GM19023 (cell line): Measurements from ENCODE around the gene TEX261.

Source experiments
- ATAC-seq: cut with Tn5 transposase; IDR thresholded peaks from one replicate; pipeline ENCODE4 v1.9.1; 2021; ENCODE audit warnings: mild to moderate bottlenecking, moderate library complexity; ENCODE audit not compliant: unreplicated experiment

The TEX261 gene

DNA sequence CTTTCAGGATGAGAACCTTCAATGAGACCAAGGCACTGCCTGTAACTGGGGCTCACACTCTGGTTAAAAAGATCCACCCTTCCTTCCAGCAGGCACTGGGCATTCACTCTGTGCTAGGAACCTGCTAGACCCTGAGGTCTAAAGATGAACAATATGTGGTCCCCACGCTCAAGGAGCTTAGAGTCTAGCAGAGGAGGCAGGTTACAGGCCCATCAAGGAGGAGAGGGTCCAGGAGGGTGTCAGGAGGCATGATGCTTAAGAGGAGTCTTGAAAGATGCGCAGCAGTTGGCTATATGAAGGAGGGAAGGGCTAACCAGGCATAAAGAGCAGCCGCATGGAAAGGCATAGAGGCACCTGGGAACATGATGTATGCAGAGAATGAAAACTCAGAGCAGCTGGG is 11.7 kb downstream of the TEX261 start:
- no peak for ATAC-seq

DNA sequence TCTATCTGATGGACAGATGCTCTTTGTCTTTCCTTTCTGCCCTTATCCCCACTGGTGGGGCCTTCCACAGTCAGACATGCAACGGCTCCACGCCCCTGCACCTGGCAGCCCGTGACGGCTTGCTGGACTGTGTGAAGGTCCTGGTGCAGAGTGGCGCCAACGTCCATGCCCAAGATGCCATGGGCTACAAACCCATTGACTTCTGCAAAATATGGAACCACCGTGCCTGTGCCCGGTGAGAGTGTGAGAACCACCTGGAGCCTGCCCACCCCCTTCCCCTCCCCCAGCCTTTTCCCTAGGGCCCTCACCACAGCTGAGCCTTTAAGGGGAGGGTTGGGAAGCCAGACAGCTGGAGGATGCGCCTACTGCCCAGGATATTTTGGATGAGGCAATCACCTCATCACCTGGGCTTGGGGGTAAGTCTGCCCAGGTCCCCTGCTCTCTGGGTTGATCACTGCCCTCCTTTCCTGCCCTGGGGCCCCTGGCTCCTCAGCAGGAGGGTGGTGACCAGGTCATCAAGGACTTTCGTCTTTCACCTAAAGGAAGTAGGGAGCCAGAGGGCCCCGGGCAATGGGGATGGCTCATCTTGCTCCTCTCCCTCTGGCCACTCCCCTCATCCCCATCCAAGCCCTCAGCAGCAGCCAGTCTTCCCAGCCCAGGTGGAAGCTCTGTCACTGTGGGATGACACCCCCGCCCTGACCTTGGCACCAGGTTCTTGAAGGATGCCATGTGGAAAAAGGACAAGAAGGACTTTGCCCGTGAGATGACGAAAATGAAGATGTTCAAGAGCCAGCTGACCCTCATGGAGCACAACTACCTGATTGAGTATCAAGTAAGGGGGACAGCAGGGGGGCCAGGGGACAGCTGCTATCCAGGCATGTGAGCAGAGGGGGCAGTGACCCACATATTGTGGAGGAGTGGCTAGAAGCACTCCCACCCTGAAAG is 12.5 kb downstream of the TEX261 start:
- no peak for ATAC-seq

DNA sequence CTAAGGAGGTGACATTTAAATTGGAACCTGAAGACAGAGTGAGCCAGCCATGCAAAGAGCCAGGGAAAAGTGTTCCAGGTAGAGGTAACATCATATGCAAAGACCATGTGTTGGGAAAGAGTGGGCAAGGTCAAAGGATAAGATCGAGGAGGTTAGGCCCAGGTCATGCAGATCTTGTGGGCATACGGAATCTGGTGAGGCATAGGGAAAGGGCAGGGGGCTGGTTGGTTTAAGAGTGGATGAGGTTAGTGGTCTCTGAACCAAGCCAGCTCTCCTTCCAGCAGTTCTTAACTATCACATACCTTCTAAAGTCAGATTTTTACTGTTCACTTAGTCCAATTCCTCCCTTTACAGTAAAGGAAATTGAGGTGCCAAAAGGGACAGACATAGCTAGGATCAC is 13.3 kb downstream of the TEX261 start:
- ATAC-seq = no peak

DNA sequence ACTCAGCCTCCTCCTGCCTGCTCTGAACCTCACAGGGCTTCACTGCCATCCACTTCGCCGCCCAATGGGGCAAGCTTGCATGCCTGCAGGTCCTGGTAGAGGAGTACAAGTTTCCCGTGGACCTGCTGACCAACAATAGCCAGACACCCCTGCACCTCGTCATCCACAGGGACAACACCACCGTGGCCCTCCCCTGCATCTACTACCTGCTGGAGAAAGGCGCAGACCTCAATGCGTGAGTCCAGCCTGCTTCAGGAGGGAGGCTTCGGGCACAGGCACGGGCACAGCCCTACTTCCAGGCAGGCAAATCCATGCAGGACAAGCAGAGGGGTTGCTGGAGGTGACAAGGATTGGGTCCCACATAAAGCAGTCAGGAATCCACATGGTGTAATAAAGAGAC is 15.0 kb downstream of the TEX261 start:
- no peak for ATAC-seq

DNA sequence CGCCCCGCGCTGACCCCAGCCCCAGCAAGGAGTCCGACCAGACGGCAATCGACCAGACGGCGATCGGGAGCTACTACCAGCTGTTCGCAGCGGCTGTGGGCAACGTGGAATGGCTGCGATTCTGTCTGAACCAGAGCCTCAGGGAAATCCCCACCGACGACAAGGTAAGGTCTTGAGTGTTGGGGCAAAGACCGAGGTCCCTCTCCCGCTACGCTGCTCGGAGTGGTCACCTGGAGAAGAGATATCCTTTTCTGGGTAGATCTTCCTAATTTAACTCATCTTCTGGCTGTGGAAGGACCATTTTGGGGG is 15.5 kb downstream of the TEX261 start:
- no peak for ATAC-seq

DNA sequence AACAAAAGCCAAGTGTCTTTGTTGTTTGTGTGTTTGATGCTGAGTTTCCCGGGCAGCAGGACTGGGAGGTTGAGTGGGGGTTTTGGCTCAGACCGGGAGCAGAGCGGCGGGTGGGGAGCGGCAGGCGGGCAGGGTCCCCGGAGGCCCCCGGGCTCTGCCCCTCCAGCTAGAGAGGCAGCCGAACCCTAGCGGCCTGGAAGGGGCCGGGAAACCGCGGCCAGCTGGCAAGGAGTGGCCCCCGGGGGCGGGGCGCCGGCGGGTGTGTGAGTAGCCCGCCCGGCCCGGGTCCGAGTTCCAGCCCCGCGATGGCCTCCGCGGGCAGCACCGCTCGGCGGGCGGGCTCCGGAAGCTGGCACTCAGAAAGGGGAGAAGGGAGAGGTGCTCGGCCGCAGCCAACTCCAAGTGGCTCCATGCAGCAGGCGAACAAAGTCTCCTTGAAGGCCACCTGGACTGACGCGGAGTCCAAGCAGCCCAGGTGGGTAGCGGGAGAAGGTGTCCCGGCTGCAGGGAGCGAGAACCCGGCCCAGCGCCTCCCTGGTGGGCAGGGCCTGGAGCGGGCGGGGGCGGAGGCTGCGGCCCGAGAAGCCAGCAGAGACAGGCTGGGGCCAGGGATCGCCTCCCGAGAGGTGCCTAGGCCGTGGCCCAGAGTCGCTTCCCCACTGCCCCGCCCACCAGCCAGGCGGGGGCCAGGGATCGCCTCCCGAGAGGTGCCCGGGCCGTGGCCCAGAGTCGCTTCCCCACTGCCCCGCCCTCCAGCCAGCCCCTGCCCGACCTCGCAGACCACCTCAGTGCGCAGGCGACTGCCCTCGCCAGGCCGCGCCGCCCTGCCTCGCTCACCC is 16.1 kb downstream of the TEX261 start, which contains the start of gene ANKRD53:
Gene ANKRD53 (plus strand): TSS at position 290 of the 839 bp plus-strand sequence. CDS start 16 bp downstream, at position 306.
- ATAC-seq = no peak

DNA sequence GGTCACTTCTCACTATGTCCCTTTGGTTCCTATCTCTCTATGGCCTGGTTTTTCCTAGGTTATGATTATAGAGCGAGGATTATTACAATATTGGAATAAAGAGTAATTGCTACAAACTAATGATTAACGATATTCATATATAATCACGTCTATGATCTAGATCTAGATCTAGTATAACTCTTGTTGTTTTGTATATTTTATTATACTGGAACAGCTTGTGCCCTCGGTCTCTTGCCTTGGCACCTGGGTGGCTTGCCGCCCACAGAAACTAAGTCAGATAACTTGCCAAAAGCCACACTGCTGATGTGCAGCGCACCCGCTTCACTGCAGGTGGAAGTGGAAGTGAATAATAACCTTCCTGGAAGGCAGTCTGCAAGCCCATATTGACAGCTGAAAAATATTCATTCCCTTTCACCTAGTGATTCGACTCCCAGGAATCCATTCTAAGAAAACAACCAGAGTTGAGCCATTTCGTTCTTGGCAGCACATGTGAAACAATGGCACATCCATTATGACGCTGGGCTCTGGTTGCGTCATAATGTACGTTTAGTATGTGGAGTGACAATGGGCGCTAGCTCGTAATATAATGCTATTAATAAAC is 17.0 kb downstream of the TEX261 start:
- no peak for ATAC-seq

DNA sequence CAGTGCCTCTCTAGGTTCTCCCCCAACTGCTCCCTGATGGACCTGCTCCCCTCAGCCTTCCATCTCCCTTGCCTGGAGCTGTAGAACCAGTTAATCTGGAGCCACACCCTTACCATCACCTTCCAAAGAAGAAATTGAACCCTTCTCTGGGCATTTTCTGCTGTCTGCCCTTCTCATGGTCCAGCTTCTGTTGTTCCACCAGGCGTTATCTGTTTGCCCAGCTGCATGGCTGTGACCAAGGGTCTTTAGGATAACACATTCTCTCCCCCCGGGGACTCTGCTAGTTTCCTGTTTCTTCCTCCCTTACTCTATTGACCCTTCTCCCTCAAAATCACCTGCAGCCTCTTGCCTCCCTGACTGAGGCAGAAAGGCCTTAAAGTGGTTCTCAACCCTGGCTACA is 19.4 kb downstream of the TEX261 start:
- ATAC-seq = no peak

DNA sequence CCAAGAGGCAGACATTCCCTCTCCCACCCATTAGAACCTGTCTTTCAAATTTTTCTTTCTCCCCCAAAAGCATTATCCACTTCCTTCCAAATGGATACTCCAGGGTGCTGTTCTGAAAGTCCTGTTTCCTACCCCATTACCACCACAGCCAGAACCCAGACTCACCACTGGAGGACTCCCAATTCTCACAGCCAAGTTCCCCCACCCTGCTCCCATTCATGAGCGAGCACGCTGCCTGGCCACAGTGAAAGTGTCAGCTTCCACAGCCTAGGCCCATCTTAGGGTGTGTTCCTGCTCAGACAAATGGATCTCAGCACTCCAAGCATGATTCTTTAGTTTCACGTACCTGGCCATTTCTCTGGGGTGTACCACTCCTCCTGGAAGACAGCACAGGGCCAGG is 20.1 kb downstream of the TEX261 start:
- ATAC-seq = no peak

DNA sequence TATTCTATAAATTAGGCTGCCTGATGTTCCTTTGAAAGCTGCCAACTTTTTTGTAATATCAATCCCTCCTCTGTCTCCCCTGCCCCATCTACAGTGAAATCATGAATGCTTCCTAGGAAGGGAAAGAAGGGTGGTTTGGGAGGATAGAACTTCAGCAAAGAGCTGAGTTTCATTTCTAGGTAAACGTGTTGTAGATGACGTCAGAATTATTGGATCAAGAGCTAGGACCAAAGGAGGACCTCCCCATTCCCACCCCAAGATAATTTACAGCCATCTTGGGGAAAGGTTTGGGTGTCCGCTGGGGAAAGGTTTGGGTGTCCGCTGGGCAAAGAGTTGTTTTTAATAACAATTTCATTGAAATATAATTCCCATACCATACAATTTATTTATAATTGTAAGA is 27.5 kb downstream of the TEX261 start:
- no peak for ATAC-seq

DNA sequence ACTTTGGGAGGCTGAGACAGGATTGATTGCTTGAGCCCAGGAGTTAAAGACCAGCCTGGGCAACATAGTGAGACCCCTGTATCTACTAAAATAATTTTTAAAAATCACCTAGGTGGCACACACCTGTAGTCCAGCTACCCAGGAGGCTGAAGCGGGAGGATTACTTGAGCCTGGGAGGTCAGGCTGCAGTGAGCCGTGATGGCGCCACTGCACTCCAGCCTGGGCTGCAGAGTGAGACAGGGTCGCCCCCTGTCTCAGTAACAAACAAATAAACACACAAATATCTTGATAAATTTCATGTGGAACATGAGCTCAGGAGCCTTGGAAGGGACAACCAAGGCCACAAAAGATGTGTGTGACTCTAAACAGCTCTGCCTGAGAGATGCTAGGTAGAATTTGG is 28.0 kb downstream of the TEX261 start:
- no peak for ATAC-seq

DNA sequence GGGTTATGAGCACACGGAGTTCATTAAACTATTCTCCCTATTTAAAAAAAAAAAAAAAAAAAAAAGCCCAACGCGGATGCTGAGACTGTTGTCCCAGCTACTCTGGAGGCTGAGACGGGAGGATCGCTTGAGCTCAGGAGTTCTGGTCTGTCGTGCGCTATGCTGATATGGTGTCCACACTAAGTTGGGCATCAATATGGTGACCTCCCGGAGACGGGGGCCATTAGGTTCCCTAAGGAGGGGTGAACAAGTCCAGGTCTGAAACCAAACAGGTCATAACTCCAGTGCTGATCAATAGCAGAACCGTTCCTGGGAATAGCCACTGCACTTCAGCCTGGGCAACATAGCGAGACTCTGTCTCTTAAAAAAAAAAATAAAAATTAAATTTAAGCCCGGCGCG is 29.2 kb downstream of the TEX261 start:
- ATAC-seq = no peak

DNA sequence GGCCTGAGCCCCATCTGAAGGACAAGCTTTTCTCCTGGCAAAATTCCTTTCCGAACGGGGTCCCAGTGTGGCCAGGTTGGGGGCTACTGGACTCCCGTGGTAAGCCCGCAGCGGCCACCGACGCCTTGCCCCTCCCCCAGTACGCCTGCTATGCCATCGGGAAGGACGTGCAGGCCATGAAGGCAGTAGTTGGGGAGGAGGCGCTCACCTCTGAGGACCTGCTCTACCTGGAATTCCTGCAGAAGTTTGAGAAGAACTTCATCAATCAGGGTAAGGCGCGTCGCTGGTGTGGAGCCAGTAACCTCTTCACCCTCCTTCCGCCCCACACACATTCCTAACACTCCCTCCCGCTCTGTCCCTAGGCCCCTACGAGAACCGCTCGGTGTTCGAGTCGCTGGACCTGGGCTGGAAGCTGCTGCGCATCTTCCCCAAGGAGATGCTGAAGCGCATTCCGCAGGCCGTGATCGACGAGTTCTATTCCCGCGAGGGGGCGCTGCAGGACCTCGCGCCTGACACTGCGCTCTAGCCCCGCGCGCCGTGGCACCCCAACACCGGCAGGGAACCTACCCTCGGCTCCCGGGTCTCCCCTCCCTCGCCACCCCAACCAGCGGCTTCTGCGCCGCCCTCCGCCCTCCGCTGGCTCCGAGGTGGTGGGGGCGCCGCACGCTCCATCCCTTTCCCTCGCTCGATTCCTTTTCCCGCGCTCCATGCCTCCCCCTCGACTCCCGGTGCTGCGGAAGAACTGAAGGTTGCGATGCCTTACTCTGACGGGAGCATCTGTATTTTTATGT is 29.9 kb downstream of the TEX261 start:
- ATAC-seq = peak; percentile 92

DNA sequence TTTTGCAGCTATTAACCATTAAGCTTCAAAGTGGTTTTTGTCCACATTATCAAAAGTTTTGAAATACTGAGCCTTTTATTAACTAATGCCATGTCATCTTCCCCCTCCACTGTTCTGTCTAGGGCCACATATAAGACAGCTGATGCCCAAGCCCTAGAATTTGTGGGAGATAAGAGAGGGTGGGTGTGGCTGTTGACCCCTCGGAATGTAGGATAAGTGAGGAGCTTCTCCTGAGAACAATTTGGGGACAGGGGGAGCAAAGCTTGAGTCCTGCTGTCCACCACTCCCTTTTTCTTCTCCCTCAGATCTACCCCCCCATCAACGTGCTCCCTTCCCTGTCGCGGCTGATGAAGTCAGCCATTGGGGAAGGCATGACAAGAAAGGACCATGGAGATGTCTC is 30.5 kb downstream of the TEX261 start:
- no peak for ATAC-seq

DNA sequence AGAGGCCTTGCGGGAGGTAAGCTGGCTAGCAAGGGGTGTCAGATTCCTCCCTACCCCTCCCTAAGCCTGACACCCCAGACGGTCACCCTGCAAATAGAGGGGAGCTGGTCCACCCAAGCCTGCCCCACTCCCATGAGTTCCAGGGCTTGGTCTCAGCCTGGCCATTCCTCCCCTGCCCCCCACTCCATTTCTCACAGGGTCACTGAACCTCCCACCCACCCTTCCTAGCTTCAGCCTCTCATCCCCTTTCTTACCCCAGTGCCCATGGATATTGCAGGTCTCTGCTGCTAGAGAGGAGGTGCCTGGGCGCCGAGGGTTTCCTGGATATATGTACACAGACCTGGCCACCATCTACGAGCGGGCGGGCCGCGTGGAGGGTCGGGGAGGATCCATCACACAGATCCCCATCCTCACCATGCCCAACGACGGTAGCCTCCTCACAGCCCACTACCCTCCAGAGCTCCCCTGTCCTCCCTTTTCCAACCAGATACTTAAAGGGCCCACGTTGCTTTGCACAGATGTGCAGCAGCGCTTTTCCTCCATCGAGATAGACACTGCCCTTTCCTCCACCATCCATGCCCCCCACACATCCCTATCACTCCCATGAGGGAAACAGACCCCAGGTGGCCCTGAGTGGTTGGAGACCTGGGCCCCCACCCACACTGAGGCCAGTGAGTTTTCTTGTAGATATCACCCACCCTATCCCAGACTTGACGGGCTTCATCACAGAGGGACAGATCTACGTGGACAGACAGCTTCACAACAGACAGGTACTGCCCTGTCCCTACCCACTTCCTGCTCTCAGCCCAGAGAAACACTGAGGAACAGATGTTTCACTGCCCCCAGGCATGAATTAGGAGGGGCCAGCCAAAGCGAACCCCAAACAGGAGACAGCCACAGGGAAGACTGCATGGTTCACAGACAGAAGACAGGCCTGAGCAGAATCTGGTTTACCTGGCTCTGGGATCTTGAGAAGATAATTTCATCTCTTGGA is 31.5 kb downstream of the TEX261 start:
- ATAC-seq = no peak

DNA sequence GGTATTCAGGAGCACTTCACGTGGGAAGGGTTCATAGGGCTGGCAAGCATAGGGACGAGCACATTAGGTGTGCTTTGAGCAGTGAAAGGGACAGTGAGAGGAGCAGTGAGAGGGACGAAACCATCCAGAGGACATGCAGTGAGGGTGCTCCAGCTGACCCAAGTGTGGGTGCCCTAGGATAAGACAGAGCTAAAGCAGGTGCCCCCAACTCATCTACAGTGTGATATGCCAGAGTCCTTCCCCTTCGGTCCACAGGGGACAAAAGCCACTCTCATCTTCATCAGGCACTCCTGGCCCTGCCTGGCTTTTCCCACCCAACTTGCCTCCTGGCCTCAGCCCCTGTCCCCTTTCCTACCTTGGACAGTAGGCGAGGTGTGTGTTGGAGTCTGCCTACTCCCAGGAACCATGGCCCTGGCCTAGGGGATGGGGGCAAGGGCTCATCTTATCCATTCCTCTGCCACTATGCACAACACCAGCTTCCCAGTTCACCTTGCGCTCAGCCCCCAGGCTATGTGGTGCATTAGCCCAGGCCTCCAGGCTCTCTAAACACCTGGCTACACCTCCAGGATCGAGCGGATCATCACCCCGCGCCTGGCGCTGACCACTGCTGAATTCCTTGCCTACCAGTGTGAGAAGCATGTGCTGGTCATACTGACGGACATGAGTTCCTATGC is 32.3 kb downstream of the TEX261 start:
- no peak for ATAC-seq

DNA sequence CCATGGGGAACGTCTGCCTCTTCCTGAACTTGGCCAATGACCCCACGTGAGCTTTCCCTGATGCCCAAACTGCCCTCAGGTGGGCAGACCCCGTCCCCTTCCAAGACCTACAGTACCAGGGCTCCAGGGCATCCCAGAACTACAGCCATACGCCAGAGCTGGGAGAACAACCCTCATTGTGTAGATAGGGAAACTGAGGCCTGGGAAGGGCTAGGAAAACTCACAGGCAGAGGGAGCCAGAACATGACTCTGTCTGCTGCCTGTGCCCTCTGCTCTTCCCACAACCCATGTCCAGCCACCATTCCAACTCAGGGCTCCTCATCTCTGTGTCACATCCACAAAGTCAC is 33.1 kb downstream of the TEX261 start:
- ATAC-seq = no peak

DNA sequence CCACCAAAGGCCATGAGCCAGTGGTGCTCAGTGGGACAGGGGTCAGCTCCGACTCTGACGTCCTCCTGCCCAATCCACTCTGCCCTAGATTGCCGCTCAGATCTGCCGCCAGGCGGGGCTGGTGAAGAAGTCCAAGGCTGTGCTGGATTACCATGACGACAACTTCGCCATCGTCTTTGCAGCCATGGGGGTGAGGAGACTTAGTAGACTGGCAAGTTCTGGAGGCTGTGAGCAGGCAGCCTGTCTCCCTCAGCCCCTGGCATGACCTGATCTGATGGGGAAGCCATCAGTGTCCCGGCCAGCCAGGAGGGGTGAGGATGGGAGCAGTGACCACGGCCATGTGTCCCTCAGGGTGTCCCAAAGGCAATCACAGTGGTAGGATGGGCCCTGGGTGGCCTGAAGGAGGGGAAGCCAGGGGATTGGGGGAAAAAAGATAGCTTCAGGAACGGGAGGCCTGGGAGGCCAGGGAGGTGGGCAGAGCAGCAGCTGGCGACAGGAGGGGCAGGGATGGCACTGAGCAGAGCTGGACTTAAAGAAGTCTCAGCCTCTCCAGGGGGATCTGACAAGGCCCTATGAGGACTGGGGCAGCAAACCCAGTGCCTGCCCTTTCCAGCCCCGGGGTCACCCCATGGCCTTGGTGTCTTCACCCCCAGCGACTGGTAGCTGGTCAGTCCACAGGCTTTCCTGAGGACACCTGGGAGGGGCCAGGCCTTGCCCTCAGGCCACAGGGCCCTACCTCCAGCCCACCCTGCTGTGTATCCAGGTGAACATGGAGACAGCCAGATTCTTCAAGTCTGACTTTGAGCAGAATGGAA is 33.6 kb downstream of the TEX261 start:
- ATAC-seq = no peak
